ENCODE measurements around the gene IFI6.
"Not testable (repeated sequence)": the region's sequence is repeated elsewhere in the genome, so short reads cannot be mapped to it uniquely, and the experiment has no call there.

Gene IFI6

GRCh38 chr1:27649306-27649635, 22.7 kb downstream of the IFI6 start:
- DNase-seq = no peak

- no peak for DNase-seq
Observed at GRCh38 chr1:27648602-27649305, 23.2 kb downstream of the IFI6 start.

GRCh38 chr1:27647328-27647727, 24.7 kb downstream of the IFI6 start:
- DNase-seq = no peak

GRCh38 chr1:27646676-27647075, 25.3 kb downstream of the IFI6 start:
- no peak for DNase-seq

GRCh38 chr1:27645071-27645415, 26.9 kb downstream of the IFI6 start:
- no peak for DNase-seq

GRCh38 chr1:27644369-27645070, 27.5 kb downstream of the IFI6 start:
- DNase-seq = no peak

GRCh38 chr1:27643600-27644368, 28.2 kb downstream of the IFI6 start:
- peak; percentile 19 for DNase-seq

- not testable (repeated sequence) for DNase-seq
Observed at GRCh38 chr1:27640514-27640913, 31.5 kb downstream of the IFI6 start.

GRCh38 chr1:27638805-27639204, 33.2 kb downstream of the IFI6 start:
- DNase-seq = no peak

- no peak for DNase-seq
Observed at GRCh38 chr1:27638047-27638734, 33.8 kb downstream of the IFI6 start.

- DNase-seq = no peak
Observed at GRCh38 chr1:27635396-27636142, 36.4 kb downstream of the IFI6 start.

GRCh38 chr1:27634985-27635367, 37.0 kb downstream of the IFI6 start, which contains the start of gene FGR:
FGR (minus strand) TSS chr1:27635185; CDS start chr1:27623916, 11,269 bp downstream.
- no peak for DNase-seq

- DNase-seq = no peak
Observed at GRCh38 chr1:27634177-27634984, 37.6 kb downstream of the IFI6 start.

GRCh38 chr1:27633640-27634176, 38.3 kb downstream of the IFI6 start:
- no peak for DNase-seq

- no peak for DNase-seq
Observed at GRCh38 chr1:27633298-27633610, 38.7 kb downstream of the IFI6 start.

GRCh38 chr1:27632387-27633297, 39.4 kb downstream of the IFI6 start:
- DNase-seq = peak; percentile 85

- no peak for DNase-seq
Observed at GRCh38 chr1:27630859-27631491, 41.0 kb downstream of the IFI6 start.

- DNase-seq = no peak
Observed at GRCh38 chr1:27628712-27629111, 43.3 kb downstream of the IFI6 start.

- not testable (repeated sequence) for DNase-seq
Observed at GRCh38 chr1:27627733-27628132, 44.3 kb downstream of the IFI6 start.

GRCh38 chr1:27627061-27627460, 44.9 kb downstream of the IFI6 start:
- DNase-seq = no peak
